Activated naive CD8-positive, alpha-beta T cell treated with anti-CD3 and anti-CD28 coated beads, Interleukin-2, amount 10 ng/mL, durations not matched to agents 7 days and 5 days (primary cell): Measurements from ENCODE around the gene GSTT2B. TPM values are rescaled to one million over a fixed set of nuclear protein-coding genes. Genes with fewer than 3 reads are reported as not detected.
"Not testable (repeated sequence)": the region's sequence is repeated elsewhere in the genome, so short reads cannot be mapped to it uniquely, and the experiment has no call there.

Experiments used
- ATAC-seq: fragments of 150-1000 bp; cut with Tn5 transposase; one replicate; pipeline ENCODE4 v1.10.0; 2021; ENCODE audit warnings: low read depth, moderate library complexity
- POLR2A ChIA-PET: fragments of 350-600 bp; sonication (Branson Sonifier 250); formaldehyde crosslinking; loops from one replicate; lab custom pipeline; 2021; ENCODE audit warnings: antibody characterized with exemption; lab: Charles Lee
- DNase-seq: peaks from one replicate; pipeline ENCODE4 v3.0.0; 2021
- H3K27ac Mint-ChIP-seq: one replicate; pipeline ENCODE4 v1.8.0; 2022; ENCODE audit warnings: mild to moderate bottlenecking, mixed read lengths
- H3K27me3 Mint-ChIP-seq: one replicate; pipeline ENCODE4 v1.8.0; 2022; ENCODE audit warnings: mild to moderate bottlenecking, moderate library complexity, mixed read lengths
- H3K36me3 Mint-ChIP-seq: one replicate; pipeline ENCODE4 v1.8.0; 2021; ENCODE audit warnings: mild to moderate bottlenecking, mixed read lengths
- H3K4me1 Mint-ChIP-seq: one replicate; pipeline ENCODE4 v1.8.0; 2021; ENCODE audit warnings: mixed read lengths
- H3K4me3 Mint-ChIP-seq: one replicate; pipeline ENCODE4 v1.8.0; 2022; ENCODE audit warnings: mild to moderate bottlenecking, moderate library complexity, mixed read lengths
- H3K9me3 Mint-ChIP-seq: one replicate; pipeline ENCODE4 v1.8.0; 2021; ENCODE audit warnings: mixed read lengths
- total RNA-seq, 2 experiments: library from RNA; stranded (reverse); gene quantifications; one replicate each; pipeline ENCODE4 v1.2.3, GENCODE V29; 2021

Gene GSTT2B
- total RNA-seq, 2 experiments from 2014 or later: not detected

DNA sequence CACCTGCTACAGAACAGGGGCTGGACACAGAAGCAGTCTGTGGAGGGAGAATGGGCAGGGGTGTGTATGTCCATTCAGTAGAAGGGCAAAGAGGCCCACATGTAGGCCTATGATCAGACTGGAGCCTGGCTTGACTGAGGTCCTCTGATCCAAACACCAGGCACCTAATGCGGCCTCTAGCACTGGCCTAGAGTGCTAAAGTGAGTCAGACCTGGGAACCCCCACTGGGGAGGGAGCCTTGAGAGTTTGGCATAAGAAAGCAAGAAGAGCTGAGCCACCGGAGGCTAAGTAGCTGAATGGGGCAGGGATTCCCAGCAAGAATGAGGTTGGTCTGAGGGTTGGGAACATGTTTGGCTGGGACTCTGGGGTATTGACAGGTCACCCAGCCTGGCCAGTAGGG is 9.6 kb downstream of the GSTT2B start:
- DNase-seq, H3K4me3 Mint-ChIP-seq, H3K9me3 Mint-ChIP-seq, H3K27me3 Mint-ChIP-seq, ATAC-seq, H3K4me1 Mint-ChIP-seq, H3K36me3 Mint-ChIP-seq, POLR2A ChIA-PET, H3K27ac Mint-ChIP-seq: not testable (repeated sequence)

GRCh38 chr22:23949764-23950163 is 11.2 kb downstream of the GSTT2B start:
- H3K27me3 Mint-ChIP-seq, POLR2A ChIA-PET, H3K9me3 Mint-ChIP-seq, H3K36me3 Mint-ChIP-seq, H3K27ac Mint-ChIP-seq, ATAC-seq, H3K4me1 Mint-ChIP-seq, DNase-seq, H3K4me3 Mint-ChIP-seq: not testable (repeated sequence)

- H3K4me3 Mint-ChIP-seq, H3K27me3 Mint-ChIP-seq, DNase-seq, H3K27ac Mint-ChIP-seq, H3K9me3 Mint-ChIP-seq, POLR2A ChIA-PET, ATAC-seq, H3K4me1 Mint-ChIP-seq, H3K36me3 Mint-ChIP-seq: not testable (repeated sequence)
These were observed 13.6 kb downstream of the GSTT2B start for GRCh38 chr22:23947391-23947790.

DNA sequence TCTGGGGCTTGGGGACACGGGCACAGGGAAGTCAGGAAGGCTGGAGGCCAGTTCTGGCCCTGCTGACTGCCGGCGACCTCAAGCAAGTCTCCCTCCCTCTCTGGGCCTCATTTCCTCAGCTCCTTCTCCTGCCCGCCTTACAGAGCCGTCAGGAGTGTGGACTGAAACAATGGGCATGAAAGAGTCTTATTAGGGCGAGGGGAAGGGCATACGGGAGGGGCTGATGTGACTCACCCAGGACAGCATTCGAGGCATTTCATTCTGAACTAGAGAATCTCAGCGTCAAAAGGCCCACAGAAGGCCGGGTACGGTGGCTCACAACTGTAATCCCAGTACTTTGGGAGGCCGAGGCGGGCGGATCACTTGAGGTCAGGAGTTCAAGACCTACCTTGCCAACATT is 20.8 kb downstream of the GSTT2B start:
- H3K27ac Mint-ChIP-seq, H3K36me3 Mint-ChIP-seq, ATAC-seq, H3K27me3 Mint-ChIP-seq, POLR2A ChIA-PET, H3K9me3 Mint-ChIP-seq, H3K4me1 Mint-ChIP-seq, DNase-seq, H3K4me3 Mint-ChIP-seq: not testable (repeated sequence)

DNA sequence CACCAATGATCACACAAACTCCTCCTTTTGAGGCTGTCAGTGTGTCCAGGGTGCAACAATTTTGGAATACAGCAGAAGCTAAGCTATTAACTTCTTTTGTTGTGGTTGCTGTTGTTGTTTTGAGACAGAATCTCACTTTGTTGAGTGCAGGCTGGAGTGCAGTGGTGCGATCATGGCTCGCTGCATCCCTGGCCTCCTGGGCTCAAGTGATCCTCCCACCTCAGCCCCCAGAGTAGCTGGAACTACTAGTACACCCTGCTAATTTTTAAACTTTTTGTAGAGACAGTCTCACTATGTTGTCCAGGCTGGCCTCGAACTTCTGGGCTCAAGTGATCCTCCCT is 22.0 kb downstream of the GSTT2B start:
- Mint-ChIP-seq H3K4me3 (no peak overlapping the region), H3K36me3 (no peaks in the 10 kb centered on the region), H3K27me3 (peaks cover 2% of the 10 kb centered on the region), H3K4me1 (no peaks in the 10 kb centered on the region), H3K9me3 (no peaks in the 10 kb centered on the region), H3K27ac (no peak overlapping the region)
- POLR2A ChIA-PET: no interaction called here
- ATAC-seq (no peak), DNase-seq (no peak)

DNA sequence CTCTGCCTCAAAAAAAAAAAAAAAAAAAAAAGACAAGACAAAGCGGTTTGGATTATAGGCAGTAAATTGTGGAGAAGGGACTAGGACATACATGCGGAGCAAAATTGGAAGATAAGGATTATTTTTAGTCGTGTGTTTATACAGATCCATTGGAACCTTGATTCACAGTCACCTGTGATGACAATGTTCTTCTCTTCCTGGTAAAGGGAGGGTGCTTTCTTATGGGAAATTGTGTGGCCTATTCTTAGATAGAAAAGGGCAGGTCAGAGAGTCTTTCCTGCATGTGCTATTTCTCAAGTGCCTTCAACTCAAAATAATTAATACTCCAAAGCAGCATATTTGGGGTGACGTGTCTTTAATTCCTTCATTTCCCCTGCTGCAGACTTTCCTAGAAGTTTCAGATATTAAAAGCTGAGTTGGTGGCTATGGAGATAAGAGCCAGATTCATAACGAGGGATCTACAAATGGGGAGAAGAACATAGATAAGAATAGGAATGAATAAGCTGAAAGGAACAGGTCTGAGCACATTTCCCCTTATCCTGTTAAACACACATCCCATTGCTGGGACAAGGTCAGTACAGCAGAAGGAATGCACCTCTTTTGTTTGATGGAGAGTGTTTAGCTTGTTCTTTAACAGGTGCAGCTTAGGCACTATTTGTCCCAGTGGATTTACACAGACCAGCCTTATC is 22.5 kb downstream of the GSTT2B start:
- ATAC-seq: no peak
- POLR2A ChIA-PET: no interaction called here
- DNase-seq: no peak
- Mint-ChIP-seq H3K4me1 (no peaks in the 10 kb centered on the region), H3K9me3 (no peaks in the 10 kb centered on the region), H3K36me3 (no peaks in the 10 kb centered on the region), H3K4me3 (no peak overlapping the region), H3K27me3 (peaks cover 2% of the 10 kb centered on the region), H3K27ac (no peak overlapping the region)

GRCh38 chr22:23926561-23926960 is 34.4 kb downstream of the GSTT2B start:
- ATAC-seq: no peak
- Mint-ChIP-seq H3K4me1 (peaks cover 23% of the 10 kb centered on the region), H3K27me3 (no peaks in the 10 kb centered on the region), H3K36me3 (peaks cover 75% of the 10 kb centered on the region), H3K4me3 (no peak overlapping the region), H3K9me3 (peaks cover 18% of the 10 kb centered on the region), H3K27ac (no peak overlapping the region)
- no peak for DNase-seq
- POLR2A ChIA-PET: interaction anchor here (0.7 kb wide), 1 partner anchor 13 kb away, joined by 3 read pairs; no protein-coding TSS in a partner anchor

- Mint-ChIP-seq H3K27ac (no peak overlapping the region), H3K4me3 (no peak overlapping the region), H3K4me1 (peaks cover 20% of the 10 kb centered on the region), H3K27me3 (no peaks in the 10 kb centered on the region), H3K36me3 (peaks cover 70% of the 10 kb centered on the region), H3K9me3 (peaks cover 14% of the 10 kb centered on the region)
- ATAC-seq: no peak
- POLR2A ChIA-PET: no interaction called here
- no peak for DNase-seq
These were observed 35.9 kb downstream of the GSTT2B start for GRCh38 chr22:23925020-23925606.

DNA sequence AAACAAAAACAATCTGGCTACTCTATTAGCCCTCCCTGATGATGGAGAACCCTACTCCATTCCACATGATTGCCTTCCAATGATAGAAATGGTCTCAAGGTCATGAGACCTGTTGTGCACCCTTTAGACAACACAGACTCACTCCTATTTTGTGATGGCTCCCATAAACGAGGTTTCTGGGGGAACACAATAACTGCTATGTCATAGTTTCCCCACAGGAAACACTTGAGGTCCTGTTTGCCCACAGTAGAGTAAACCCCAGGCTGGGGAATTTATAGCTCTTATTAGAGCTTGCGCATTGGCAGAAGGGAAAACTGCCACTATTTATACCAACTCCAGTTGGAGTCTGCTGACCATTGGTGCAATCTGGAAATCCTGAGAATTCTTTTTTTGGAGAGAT is 38.1 kb downstream of the GSTT2B start:
- Mint-ChIP-seq H3K27ac (peak overlapping the region; percentile 4), H3K4me3 (no peak overlapping the region), H3K27me3 (no peaks in the 10 kb centered on the region), H3K9me3 (peaks cover 14% of the 10 kb centered on the region), H3K36me3 (peaks cover 58% of the 10 kb centered on the region), H3K4me1 (peaks cover 20% of the 10 kb centered on the region)
- POLR2A ChIA-PET: interaction anchor here (0.5 to 1.0 kb wide), 2 partner anchors 29 to 140 kb away, joined by 3 to 5 read pairs; partner anchors contain the start of gene MIF
- DNase-seq: no peak
- peak; percentile 56 for ATAC-seq

DNA sequence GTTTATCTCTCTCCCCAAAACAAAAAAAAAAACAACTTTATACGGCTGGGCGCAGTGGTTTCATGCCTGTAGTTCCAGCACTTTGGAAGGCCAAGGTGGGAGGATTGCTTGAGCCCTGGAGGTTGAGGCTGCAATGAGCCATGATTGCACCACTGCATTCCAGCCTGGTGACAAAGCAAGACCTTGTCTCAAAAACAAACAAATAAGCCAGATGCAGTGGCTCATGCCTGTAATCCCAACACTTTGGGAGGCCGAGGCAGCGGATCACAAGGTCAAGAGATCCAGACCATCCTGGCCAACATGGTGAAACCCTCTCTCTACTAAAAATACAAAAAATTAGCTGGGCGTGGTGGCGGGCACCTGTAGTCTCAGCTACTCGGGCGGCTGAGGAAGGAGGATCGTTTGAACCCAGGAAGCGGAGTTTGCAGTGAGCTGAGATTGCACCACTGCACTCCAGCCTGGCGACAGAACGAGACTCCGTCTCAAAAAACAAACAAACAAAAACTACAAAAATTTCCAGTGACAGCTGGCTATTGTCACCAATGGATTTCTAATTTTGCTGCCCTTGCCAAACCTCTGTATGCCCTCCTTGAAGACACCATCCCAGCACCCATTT is 39.3 kb downstream of the GSTT2B start:
- H3K4me3 Mint-ChIP-seq, H3K9me3 Mint-ChIP-seq, POLR2A ChIA-PET, ATAC-seq, DNase-seq, H3K27me3 Mint-ChIP-seq: not testable (repeated sequence)
- Mint-ChIP-seq H3K4me1 (peaks cover 20% of the 10 kb centered on the region), H3K27ac (peak overlapping the region; percentile 6), H3K36me3 (peaks cover 53% of the 10 kb centered on the region)

- Mint-ChIP-seq H3K36me3 (peaks cover 48% of the 10 kb centered on the region), H3K4me1 (peaks cover 24% of the 10 kb centered on the region)
- ATAC-seq, H3K27me3 Mint-ChIP-seq, H3K9me3 Mint-ChIP-seq, POLR2A ChIA-PET, H3K4me3 Mint-ChIP-seq, H3K27ac Mint-ChIP-seq, DNase-seq: not testable (repeated sequence)
These were observed 40.8 kb downstream of the GSTT2B start for GRCh38 chr22:23920267-23920611.

DNA sequence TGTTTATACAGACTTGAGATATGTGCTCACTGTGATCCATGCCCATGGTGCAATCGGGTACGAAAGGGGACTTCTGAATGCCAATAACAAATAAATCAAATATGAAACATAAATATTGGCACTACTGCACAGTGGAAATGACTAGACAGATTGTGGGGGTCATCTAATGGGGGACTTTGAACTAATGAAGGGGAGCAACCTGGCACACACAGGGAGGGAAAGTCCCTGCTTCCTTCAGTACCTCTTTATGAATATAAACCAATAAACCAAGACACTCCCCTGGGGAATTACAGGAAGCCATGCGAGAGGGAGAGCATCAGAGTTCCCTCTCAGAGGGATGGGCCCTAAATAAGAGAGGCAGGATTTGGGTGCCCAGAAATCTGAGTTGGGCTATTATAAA is 45.7 kb downstream of the GSTT2B start:
- H3K27ac Mint-ChIP-seq: no peak overlapping the region
- no peak overlapping the region for H3K4me3 Mint-ChIP-seq
- H3K36me3 Mint-ChIP-seq: peaks cover 32% of the 10 kb centered on the region
- no peaks in the 10 kb centered on the region for H3K9me3 Mint-ChIP-seq
- H3K27me3 Mint-ChIP-seq: no peaks in the 10 kb centered on the region
- peaks cover 27% of the 10 kb centered on the region for H3K4me1 Mint-ChIP-seq
- DNase-seq (no peak), ATAC-seq (no peak)
- POLR2A ChIA-PET: interaction anchor here (1.0 kb wide), 1 partner anchor 21 kb away, joined by 3 read pairs; the partner anchor contains the start of gene MIF

GRCh38 chr22:23913661-23914353 is 47.2 kb downstream of the GSTT2B start:
- no peaks in the 10 kb centered on the region for H3K9me3 Mint-ChIP-seq
- peaks cover 29% of the 10 kb centered on the region for H3K4me1 Mint-ChIP-seq
- H3K36me3 Mint-ChIP-seq: peaks cover 31% of the 10 kb centered on the region
- H3K27me3 Mint-ChIP-seq: no peaks in the 10 kb centered on the region
- ATAC-seq (peak; percentile 99), DNase-seq (peak; percentile 99)
- POLR2A ChIA-PET: interaction anchor here (0.6 to 4.6 kb wide), 10 partner anchors 10 to 641 kb away, joined by 3 to 53 read pairs (median 4); partner anchors contain the start of genes ADORA2A, CABIN1, GUCD1 and MIF
- H3K27ac Mint-ChIP-seq: peak overlapping the region; percentile 96
- peak overlapping the region; percentile 93 for H3K4me3 Mint-ChIP-seq
